Lung (tissue), 12 donors: ENCODE measurements around the gene CIAO2B. TPM values are rescaled to one million over a fixed set of nuclear protein-coding genes. Genes with fewer than 3 reads are reported as not detected.

Experiments used
- ATAC-seq: fragments of 200-7000 bp; cut with Tn5 transposase; one replicate; pipeline ENCODE4 v1.9.1; 2020; ENCODE audit warnings: moderate number of reproducible peaks; ENCODE audit not compliant: insufficient read depth, low FRiP score
- DNase-seq, 3 donors: peaks; one replicate each; pipeline ENCODE4 v3.0.0-alpha.2; 2013 to 2017
- H3K27ac ChIP-seq, 2 donors: one replicate each; pipeline ENCODE4 v1.5.1; 2013; ENCODE audit warnings: mild to moderate bottlenecking in 2 of 2, moderate library complexity in 2 of 2, control low read depth in 1 of 2, inconsistent platforms in 1 of 2, low read depth in 1 of 2, low read length in 1 of 2
- H3K27me3 ChIP-seq, 3 donors: one replicate each; pipeline ENCODE4 v1.5.1; 2013; ENCODE audit warnings: low read length in 2 of 3; ENCODE audit not compliant: control insufficient read depth in 3 of 3, insufficient read depth in 3 of 3
- H3K36me3 ChIP-seq, 4 donors: one replicate each; pipeline ENCODE4 v1.5.1; 2013; ENCODE audit warnings: low read length in 4 of 4, mild to moderate bottlenecking in 1 of 4, moderate library complexity in 1 of 4; ENCODE audit not compliant: control insufficient read depth in 4 of 4, insufficient read depth in 4 of 4
- H3K4me1 ChIP-seq, 5 donors: one replicate each; pipeline ENCODE4 v1.5.1; 2013; ENCODE audit warnings: low read length in 5 of 5, mild to moderate bottlenecking in 2 of 5, moderate library complexity in 1 of 5; ENCODE audit not compliant: control insufficient read depth in 5 of 5, insufficient read depth in 5 of 5
- H3K4me3 ChIP-seq: one replicate; pipeline ENCODE4 v1.5.1; 2013; ENCODE audit warnings: mild to moderate bottlenecking, control low read depth, moderate library complexity
- H3K9ac ChIP-seq, 2 donors: one replicate each; pipeline ENCODE4 v1.5.1; 2013; ENCODE audit warnings: low read length in 2 of 2, control low read depth in 1 of 2; ENCODE audit not compliant: insufficient read depth in 1 of 2
- H3K9me3 ChIP-seq, 4 donors: one replicate each; pipeline ENCODE4 v1.5.1; 2013; ENCODE audit warnings: low read length in 3 of 4, mild to moderate bottlenecking in 1 of 4, moderate library complexity in 1 of 4; ENCODE audit not compliant: control insufficient read depth in 4 of 4, insufficient read depth in 3 of 4
- CTCF ChIP-seq: IDR thresholded peaks from 2 replicates; pipeline ENCODE4 v1.5.1; 2012; ENCODE audit warnings: mild to moderate bottlenecking; ENCODE audit errors: control extremely low read depth, extremely low read depth
- WGBS, 2 donors: extraction: QIAGEN DNeasy Blood & Tissue Kit; methylation state at CpG; one replicate each; pipeline ENCODE4 v1.1.7; 2013; 5-methylcytosine and 5-hydroxymethylcytosine counted together
- polyA plus RNA-seq, 2 donors: library from polyadenylated mRNA; stranded (reverse); fragments of 200-250 nt; gene quantifications; one replicate each; pipeline ENCODE4 v1.2.1, GENCODE V29; 2013
- total RNA-seq, 2 donors: library from RNA; depleted of rRNA in 1 of 2; stranded (reverse); fragments of >200 nt in 1 of 2; gene quantifications; one replicate each; pipeline ENCODE4 v1.2.1, GENCODE V29; 2014 to 2021
- donor health status: control.
- donor health status: control.
- donor health status: Bipolar disorder and iron deficiency.
- donor health status: healthy.
- donor health status: DM: yes; HTN: yes; CAD: no.

The CIAO2B gene
- total and polyA plus RNA-seq, 4 donors = 48.8 to 257 (median 159) TPM

GRCh38 chr16:66968847-66969246, 34.6 kb upstream of the CIAO2B start:
- ATAC-seq = no peak
- Histone ChIP-seq H3K27ac (no peak overlapping the region), H3K4me1 (no peaks in the 10 kb centered on the region), H3K9me3 (no peaks in the 10 kb centered on the region), H3K4me3 (no peak overlapping the region), H3K27me3 (no peaks in the 10 kb centered on the region), H3K36me3 (no peaks in the 10 kb centered on the region), H3K9ac (no peak overlapping the region)
- 89 to 90% methylated on average over 5 of the region's 5 CpGs for WGBS, 2 donors
- no peak for DNase-seq
- TF ChIP-seq CTCF = no peak

GRCh38 chr16:66964049-66964448, 29.8 kb upstream of the CIAO2B start:
- no peak for TF ChIP-seq CTCF
- no peak overlapping the region for H3K9ac ChIP-seq
- 75 to 79% methylated on average over 6 of the region's 6 CpGs for WGBS, 2 donors

GRCh38 chr16:66961914-66962313, 27.7 kb upstream of the CIAO2B start:
- Histone ChIP-seq H3K36me3 (no peaks in the 10 kb centered on the region), H3K9ac (no peak overlapping the region), H3K4me1 (peaks cover 0 to 7% (median 0%) of the 10 kb centered on the region in 5 donors), H3K27me3 (no peaks in the 10 kb centered on the region), H3K4me3 (no peak overlapping the region), H3K27ac (no peak overlapping the region), H3K9me3 (no peaks in the 10 kb centered on the region)
- TF ChIP-seq CTCF = no peak
- DNase-seq (no peak), ATAC-seq (peak; percentile 39)
- 22 to 27% methylated on average over 5 of the region's 5 CpGs for WGBS, 2 donors

More at GRCh38 chr16:66964049-66964448, 29.8 kb upstream of the CIAO2B start:
- H3K27ac ChIP-seq = no peak overlapping the region
- H3K27me3 ChIP-seq = no peaks in the 10 kb centered on the region
- H3K9me3 ChIP-seq = no peaks in the 10 kb centered on the region
- DNase-seq = no peak
- no peak overlapping the region for H3K4me3 ChIP-seq
- H3K4me1 ChIP-seq = peaks cover 0 to 7% (median 0%) of the 10 kb centered on the region in 5 donors
- H3K36me3 ChIP-seq = no peaks in the 10 kb centered on the region
- no peak for ATAC-seq
